WERI-Rb-1 (cell line): ENCODE measurements around the gene FBXO39.

Experiments
- DNase-seq: peaks from one replicate; pipeline ENCODE4 v3.0.0-alpha.2; 2020
- H3K27ac ChIP-seq: fragments of 250-450 bp; sonication (Bioruptor Pico); 2 replicates; pipeline ENCODE4 v1.5.1; 2020; ENCODE audit warnings: mild to moderate bottlenecking, moderate library complexity
- H3K27me3 ChIP-seq: fragments of 250-450 bp; sonication (Bioruptor Pico); 2 replicates; pipeline ENCODE4 v1.5.1; 2021; ENCODE audit warnings: mild to moderate bottlenecking, low read depth, moderate library complexity; ENCODE audit not compliant: insufficient read depth, severe bottlenecking
- H3K36me3 ChIP-seq: fragments of 250-450 bp; sonication (Bioruptor Pico); 2 replicates; pipeline ENCODE4 v1.5.1; 2020; ENCODE audit warnings: mild to moderate bottlenecking, moderate library complexity
- H3K4me3 ChIP-seq: 2 replicates; pipeline ENCODE4 v1.5.1; 2011; ENCODE audit warnings: low read depth, mild to moderate bottlenecking, control low read depth, low read length
- H3K9me3 ChIP-seq: fragments of 250-450 bp; sonication (Bioruptor Pico); 2 replicates; pipeline ENCODE4 v1.5.1; 2021; ENCODE audit warnings: mild to moderate bottlenecking, moderate library complexity; ENCODE audit not compliant: severe bottlenecking
- TF ChIP-seq, protein P1 (sequence below): IDR thresholded peaks from 2 replicates; pipeline ENCODE4 v1.5.1; 2011; ENCODE audit warnings: low read depth, mild to moderate bottlenecking, control low read depth, inconsistent platforms, low read length

The FBXO39 gene

GRCh38 chr17:6780001-6780400 is 4.0 kb downstream of the FBXO39 start:
- Histone ChIP-seq H3K27ac (no peak overlapping the region), H3K36me3 (no peaks in the 10 kb centered on the region), H3K9me3 (peaks cover 3% of the 10 kb centered on the region), H3K27me3 (peaks cover 86% of the 10 kb centered on the region), H3K4me3 (no peak overlapping the region)
- no peak for DNase-seq
- TF ChIP-seq, protein P1, sequence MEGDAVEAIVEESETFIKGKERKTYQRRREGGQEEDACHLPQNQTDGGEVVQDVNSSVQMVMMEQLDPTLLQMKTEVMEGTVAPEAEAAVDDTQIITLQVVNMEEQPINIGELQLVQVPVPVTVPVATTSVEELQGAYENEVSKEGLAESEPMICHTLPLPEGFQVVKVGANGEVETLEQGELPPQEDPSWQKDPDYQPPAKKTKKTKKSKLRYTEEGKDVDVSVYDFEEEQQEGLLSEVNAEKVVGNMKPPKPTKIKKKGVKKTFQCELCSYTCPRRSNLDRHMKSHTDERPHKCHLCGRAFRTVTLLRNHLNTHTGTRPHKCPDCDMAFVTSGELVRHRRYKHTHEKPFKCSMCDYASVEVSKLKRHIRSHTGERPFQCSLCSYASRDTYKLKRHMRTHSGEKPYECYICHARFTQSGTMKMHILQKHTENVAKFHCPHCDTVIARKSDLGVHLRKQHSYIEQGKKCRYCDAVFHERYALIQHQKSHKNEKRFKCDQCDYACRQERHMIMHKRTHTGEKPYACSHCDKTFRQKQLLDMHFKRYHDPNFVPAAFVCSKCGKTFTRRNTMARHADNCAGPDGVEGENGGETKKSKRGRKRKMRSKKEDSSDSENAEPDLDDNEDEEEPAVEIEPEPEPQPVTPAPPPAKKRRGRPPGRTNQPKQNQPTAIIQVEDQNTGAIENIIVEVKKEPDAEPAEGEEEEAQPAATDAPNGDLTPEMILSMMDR, result no peak

- H3K27me3 ChIP-seq, result peaks cover 86% of the 10 kb centered on the region
- TF ChIP-seq, protein P1, result no peak
- no peak overlapping the region for H3K27ac ChIP-seq
- H3K36me3 ChIP-seq, result no peaks in the 10 kb centered on the region
- H3K9me3 ChIP-seq, result peaks cover 3% of the 10 kb centered on the region
- no peak for DNase-seq
- H3K4me3 ChIP-seq, result no peak overlapping the region
Measured at GRCh38 chr17:6780886-6781285, 4.9 kb downstream of the FBXO39 start.

- Histone ChIP-seq H3K27ac (no peak overlapping the region), H3K9me3 (no peaks in the 10 kb centered on the region), H3K27me3 (peaks cover 85% of the 10 kb centered on the region), H3K36me3 (no peaks in the 10 kb centered on the region), H3K4me3 (no peak overlapping the region)
- DNase-seq, result no peak
- TF ChIP-seq, protein P1, result no peak
Measured at GRCh38 chr17:6782244-6782643, 6.2 kb downstream of the FBXO39 start.

DNA sequence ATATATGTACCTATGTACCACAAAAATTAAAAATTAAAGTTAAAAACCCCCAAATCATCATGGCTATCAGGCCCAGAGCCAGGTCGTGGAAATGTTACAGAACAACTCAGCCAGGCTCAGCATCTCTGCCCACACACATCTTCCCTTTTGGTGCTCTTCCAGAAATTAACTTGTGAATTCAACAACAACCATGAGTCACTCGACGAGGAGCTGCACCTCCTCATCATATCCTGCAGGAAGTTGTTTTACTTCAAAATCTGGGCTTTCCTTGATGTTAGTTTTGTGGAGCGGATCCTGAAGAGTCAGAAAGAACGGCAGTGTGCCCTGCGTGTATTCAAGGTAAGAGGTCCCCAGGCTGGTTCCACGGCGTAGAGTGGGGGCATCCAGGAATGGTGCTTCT is 10.6 kb downstream of the FBXO39 start:
- no peak for DNase-seq
- Histone ChIP-seq H3K27ac (no peak overlapping the region), H3K4me3 (no peak overlapping the region), H3K36me3 (no peaks in the 10 kb centered on the region), H3K27me3 (peaks cover 82% of the 10 kb centered on the region), H3K9me3 (no peaks in the 10 kb centered on the region)
- TF ChIP-seq, protein P1, result no peak

- peaks cover 84% of the 10 kb centered on the region for H3K27me3 ChIP-seq
- TF ChIP-seq, protein P1, result no peak
- no peaks in the 10 kb centered on the region for H3K36me3 ChIP-seq
- no peak overlapping the region for H3K4me3 ChIP-seq
- DNase-seq, result no peak
- H3K27ac ChIP-seq, result no peak overlapping the region
- no peaks in the 10 kb centered on the region for H3K9me3 ChIP-seq
Measured at GRCh38 chr17:6787081-6787693, 11.2 kb downstream of the FBXO39 start.

GRCh38 chr17:6789146-6789545 is 13.1 kb downstream of the FBXO39 start:
- TF ChIP-seq, protein P1, result no peak
- no peak for DNase-seq
- no peaks in the 10 kb centered on the region for H3K9me3 ChIP-seq
- no peak overlapping the region for H3K4me3 ChIP-seq
- no peaks in the 10 kb centered on the region for H3K36me3 ChIP-seq
- H3K27ac ChIP-seq, result no peak overlapping the region
- peaks cover 84% of the 10 kb centered on the region for H3K27me3 ChIP-seq
